BLaER1 (cell line): ENCODE data around the gene COA3.

ENCODE experiments used
- H3K27ac ChIP-seq: shearing (Covaris generic); formaldehyde crosslinking; 2 replicates; pipeline ENCODE4 v1.8.1; 2022
- H3K27me3 ChIP-seq: shearing (Covaris generic); formaldehyde crosslinking; 2 replicates; pipeline ENCODE4 v1.8.1; 2022
- H3K36me3 ChIP-seq: shearing (Covaris generic); formaldehyde crosslinking; 2 replicates; pipeline ENCODE4 v1.8.1; 2022
- H3K4me1 ChIP-seq: shearing (Covaris generic); formaldehyde crosslinking; 2 replicates; pipeline ENCODE4 v1.8.1; 2022
- H3K4me2 ChIP-seq: shearing (Covaris generic); formaldehyde crosslinking; 2 replicates; pipeline ENCODE4 v1.8.1; 2022
- H3K4me3 ChIP-seq: shearing (Covaris generic); formaldehyde crosslinking; 2 replicates; pipeline ENCODE4 v1.8.1; 2022
- H3K9ac ChIP-seq: shearing (Covaris generic); formaldehyde crosslinking; 2 replicates; pipeline ENCODE4 v1.8.1; 2022
- H3K9me3 ChIP-seq: shearing (Covaris generic); formaldehyde crosslinking; 2 replicates; pipeline ENCODE4 v1.8.1; 2022
- H4K20me1 ChIP-seq: shearing (Covaris generic); formaldehyde crosslinking; 2 replicates; pipeline ENCODE4 v1.8.1; 2022
- Cebpa-rat ChIP-seq: shearing (Covaris generic); IDR thresholded peaks from 2 replicates; pipeline ENCODE4 v1.8.1; 2022

Gene COA3

DNA sequence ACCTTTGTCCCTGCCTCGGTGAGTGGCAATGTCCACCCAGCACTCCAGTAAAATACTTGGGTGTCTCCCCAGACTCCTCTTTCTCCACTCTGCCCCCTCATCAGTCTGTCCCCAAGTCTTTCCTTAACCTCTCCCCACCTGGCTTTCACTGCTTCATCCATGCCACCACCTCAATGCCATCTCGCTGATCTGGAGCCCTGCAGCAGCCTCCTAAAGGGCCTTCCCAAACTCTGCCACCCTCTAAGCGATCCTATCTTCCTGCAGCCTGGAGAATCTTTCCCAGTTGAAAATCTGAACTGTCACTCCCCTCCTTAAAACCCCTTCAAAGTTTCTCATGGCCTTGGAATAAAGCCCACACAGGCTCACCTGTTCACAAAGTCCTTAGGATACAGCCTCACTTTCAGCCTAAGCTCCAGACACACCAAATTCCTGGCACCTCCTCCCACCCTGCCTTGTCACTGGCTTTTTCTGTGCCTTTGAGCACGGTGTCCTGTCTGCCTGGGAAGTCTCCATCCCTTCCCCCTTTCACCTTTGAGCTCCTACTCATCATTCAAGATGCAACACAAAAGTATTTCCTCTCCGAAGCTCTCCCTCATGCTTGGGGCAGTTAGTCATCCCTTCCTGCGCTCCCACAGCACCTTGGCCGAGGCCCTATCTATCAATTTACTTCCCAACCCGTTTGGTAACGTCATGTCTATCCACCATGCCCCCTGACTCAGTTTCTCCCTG is 15.3 kb downstream of the COA3 start:
- peaks cover 96% of the 10 kb centered on the region for H3K27me3 ChIP-seq
- H3K4me2 ChIP-seq: no peak overlapping the region
- H3K4me3 ChIP-seq: no peak overlapping the region
- no peak overlapping the region for H3K27ac ChIP-seq
- H3K4me1 ChIP-seq: peaks cover 9% of the 10 kb centered on the region; the same call in 1 of the 2 replicates
- no peak overlapping the region for H3K9ac ChIP-seq
- H4K20me1 ChIP-seq: peaks cover 48% of the 10 kb centered on the region; the same call in 1 of the 2 replicates
- peaks cover 19% of the 10 kb centered on the region; the same call in 1 of the 2 replicates for H3K36me3 ChIP-seq
- H3K9me3 ChIP-seq: peaks cover 4% of the 10 kb centered on the region; the same call in 1 of the 2 replicates
- no peak for TF ChIP-seq Cebpa-rat

GRCh38 chr17:42782166-42783061 is 16.1 kb downstream of the COA3 start:
- Histone ChIP-seq H3K27ac (no peak overlapping the region), H3K27me3 (peaks cover 98% of the 10 kb centered on the region), H3K4me2 (no peak overlapping the region), H3K4me3 (no peak overlapping the region), H3K9me3 (peaks cover 4% of the 10 kb centered on the region; the same call in 1 of the 2 replicates), H3K9ac (no peak overlapping the region), H4K20me1 (peaks cover 53% of the 10 kb centered on the region; the same call in 1 of the 2 replicates), H3K36me3 (peaks cover 26% of the 10 kb centered on the region; the same call in 1 of the 2 replicates), H3K4me1 (peaks cover 9% of the 10 kb centered on the region; the same call in 1 of the 2 replicates)
- no peak for TF ChIP-seq Cebpa-rat

DNA sequence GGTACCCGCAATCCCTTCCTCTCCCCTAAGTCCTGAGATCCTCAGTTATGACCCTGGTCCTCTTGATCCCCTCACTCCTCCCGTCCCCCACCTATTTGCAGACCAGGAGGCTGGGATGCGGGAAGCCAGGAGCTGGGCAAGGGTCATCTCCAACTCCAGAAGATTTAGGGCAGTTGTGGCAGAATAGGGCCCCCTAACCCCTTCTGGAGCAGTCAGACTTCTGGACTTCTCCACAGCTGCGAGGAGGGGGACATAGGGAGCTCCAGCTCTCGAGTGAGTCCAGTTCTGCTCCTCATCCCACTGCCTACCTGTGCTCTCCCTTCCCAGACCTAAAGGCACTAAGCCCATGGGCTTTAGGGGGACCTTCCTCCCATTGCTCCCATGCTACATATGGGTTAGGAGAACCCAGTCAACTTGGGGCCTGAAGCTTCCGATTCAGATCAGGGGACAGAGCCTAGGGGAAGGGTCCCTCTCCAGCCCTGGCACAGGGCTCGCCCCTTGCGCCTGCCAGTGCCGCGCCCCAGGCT is 16.8 kb downstream of the COA3 start:
- H3K4me3 ChIP-seq: no peak overlapping the region
- no peak overlapping the region for H3K9ac ChIP-seq
- no peak overlapping the region for H3K27ac ChIP-seq
- peaks cover 26% of the 10 kb centered on the region; the same call in 1 of the 2 replicates for H3K36me3 ChIP-seq
- peaks cover 4% of the 10 kb centered on the region; the same call in 1 of the 2 replicates for H3K9me3 ChIP-seq
- peaks cover 91% of the 10 kb centered on the region for H3K27me3 ChIP-seq
- H3K4me2 ChIP-seq: no peak overlapping the region
- peaks cover 9% of the 10 kb centered on the region; the same call in 1 of the 2 replicates for H3K4me1 ChIP-seq
- H4K20me1 ChIP-seq: peaks cover 53% of the 10 kb centered on the region; the same call in 1 of the 2 replicates
- no peak for TF ChIP-seq Cebpa-rat

DNA sequence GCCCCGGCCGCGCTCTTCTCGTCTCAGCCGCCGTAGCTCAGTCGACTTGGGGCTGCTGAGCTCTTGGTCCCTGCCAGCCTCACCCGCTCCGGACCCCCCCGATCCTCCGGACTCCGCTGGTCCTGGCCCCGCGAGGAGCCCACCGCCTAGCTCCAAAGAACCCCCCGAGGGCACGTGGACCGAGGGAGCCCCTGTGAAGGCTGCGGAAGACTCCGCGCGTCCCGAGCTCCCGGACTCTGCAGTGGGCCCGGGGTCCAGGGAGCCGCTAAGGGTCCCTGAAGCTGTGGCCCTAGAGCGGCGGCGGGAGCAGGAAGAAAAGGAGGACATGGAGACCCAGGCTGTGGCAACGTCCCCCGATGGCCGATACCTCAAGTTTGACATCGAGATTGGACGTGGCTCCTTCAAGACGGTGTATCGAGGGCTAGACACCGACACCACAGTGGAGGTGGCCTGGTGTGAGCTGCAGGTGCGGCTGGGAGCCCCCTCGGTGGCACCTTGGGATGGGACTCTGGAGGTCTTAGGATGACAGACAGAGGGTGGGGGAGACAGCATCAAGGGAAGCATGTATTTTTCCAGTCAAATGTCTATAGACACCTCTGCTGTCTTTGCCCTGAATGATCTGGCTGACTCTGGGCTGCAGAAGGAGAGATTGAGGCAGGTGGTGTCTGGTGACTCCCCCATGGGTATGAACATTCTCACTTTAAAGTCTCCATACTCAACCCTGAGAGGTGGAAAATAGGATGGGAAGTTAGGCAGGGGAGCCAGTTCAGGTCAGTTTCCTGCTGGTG is 17.5 kb downstream of the COA3 start:
- Histone ChIP-seq H3K27ac (no peak overlapping the region), H4K20me1 (peaks cover 53% of the 10 kb centered on the region; the same call in 1 of the 2 replicates), H3K9ac (no peak overlapping the region), H3K4me1 (peaks cover 10% of the 10 kb centered on the region; the same call in 1 of the 2 replicates), H3K4me2 (peak overlapping the region; percentile 26; the same call in 1 of the 2 replicates), H3K4me3 (0 out of 2 replicates have a peak overlapping the region, but pooled peaks have one; percentile 18), H3K27me3 (peaks cover 85% of the 10 kb centered on the region), H3K9me3 (peaks cover 4% of the 10 kb centered on the region; the same call in 1 of the 2 replicates), H3K36me3 (peaks cover 30% of the 10 kb centered on the region; the same call in 1 of the 2 replicates)
- no peak for TF ChIP-seq Cebpa-rat

GRCh38 chr17:42779936-42780850 is 18.3 kb downstream of the COA3 start, which contains the start of gene WNK4:
Gene WNK4 (plus strand): TSS chr17:42780610. CDS start chr17:42780699, 89 bp downstream.
- H3K9me3 ChIP-seq: no peaks in the 10 kb centered on the region; the same call in 1 of the 2 replicates
- H3K4me3 ChIP-seq: 0 out of 2 replicates have a peak within 1 kb of the TSS, but pooled peaks have one; percentile 18
- H3K4me1 ChIP-seq: peaks cover 18% of the 10 kb centered on the region; the same call in 1 of the 2 replicates
- H3K27ac ChIP-seq: no peak within 1 kb of the TSS
- peaks cover 76% of the 10 kb centered on the region for H3K27me3 ChIP-seq
- peaks cover 36% of the 10 kb centered on the region for H3K36me3 ChIP-seq
- H3K4me2 ChIP-seq: peak within 1 kb of the TSS; percentile 26; the same call in 1 of the 2 replicates
- no peak for TF ChIP-seq Cebpa-rat
- H3K9ac ChIP-seq: no peak within 1 kb of the TSS
- H4K20me1 ChIP-seq: peaks cover 53% of the 10 kb centered on the region; the same call in 1 of the 2 replicates

- no peak overlapping the region for H3K9ac ChIP-seq
- H3K4me3 ChIP-seq: no peak overlapping the region
- H3K27ac ChIP-seq: no peak overlapping the region
- H3K27me3 ChIP-seq: peaks cover 69% of the 10 kb centered on the region
- H3K9me3 ChIP-seq: no peaks in the 10 kb centered on the region
- no peak overlapping the region for H3K4me2 ChIP-seq
- peaks cover 53% of the 10 kb centered on the region; the same call in 1 of the 2 replicates for H4K20me1 ChIP-seq
- H3K4me1 ChIP-seq: peaks cover 19% of the 10 kb centered on the region
- H3K36me3 ChIP-seq: peaks cover 39% of the 10 kb centered on the region
- no peak for TF ChIP-seq Cebpa-rat
These were observed 19.1 kb downstream of the COA3 start for GRCh38 chr17:42779304-42779935.

GRCh38 chr17:42778570-42778969 is 19.9 kb downstream of the COA3 start:
- peaks cover 67% of the 10 kb centered on the region for H3K27me3 ChIP-seq
- H4K20me1 ChIP-seq: peaks cover 46% of the 10 kb centered on the region; the same call in 1 of the 2 replicates
- H3K27ac ChIP-seq: no peak overlapping the region
- peaks cover 27% of the 10 kb centered on the region for H3K4me1 ChIP-seq
- H3K4me2 ChIP-seq: no peak overlapping the region
- H3K36me3 ChIP-seq: peaks cover 39% of the 10 kb centered on the region
- H3K4me3 ChIP-seq: no peak overlapping the region
- H3K9ac ChIP-seq: no peak overlapping the region
- H3K9me3 ChIP-seq: no peaks in the 10 kb centered on the region
- TF ChIP-seq Cebpa-rat: no peak
